VCaP (cell line): ENCODE measurements around the gene VPS13D.

ENCODE experiments used
- H3K27ac ChIP-seq: fragments of 450-650 bp; 2 replicates; pipeline ENCODE4 v1.5.1; 2017
- TF ChIP-seq, protein P1 (sequence below): fragments of 450-650 bp; conservative IDR thresholded peaks from 2 replicates; pipeline ENCODE4 v1.5.1; 2017; ENCODE audit warnings: mild to moderate bottlenecking, moderate library complexity

The VPS13D gene

DNA sequence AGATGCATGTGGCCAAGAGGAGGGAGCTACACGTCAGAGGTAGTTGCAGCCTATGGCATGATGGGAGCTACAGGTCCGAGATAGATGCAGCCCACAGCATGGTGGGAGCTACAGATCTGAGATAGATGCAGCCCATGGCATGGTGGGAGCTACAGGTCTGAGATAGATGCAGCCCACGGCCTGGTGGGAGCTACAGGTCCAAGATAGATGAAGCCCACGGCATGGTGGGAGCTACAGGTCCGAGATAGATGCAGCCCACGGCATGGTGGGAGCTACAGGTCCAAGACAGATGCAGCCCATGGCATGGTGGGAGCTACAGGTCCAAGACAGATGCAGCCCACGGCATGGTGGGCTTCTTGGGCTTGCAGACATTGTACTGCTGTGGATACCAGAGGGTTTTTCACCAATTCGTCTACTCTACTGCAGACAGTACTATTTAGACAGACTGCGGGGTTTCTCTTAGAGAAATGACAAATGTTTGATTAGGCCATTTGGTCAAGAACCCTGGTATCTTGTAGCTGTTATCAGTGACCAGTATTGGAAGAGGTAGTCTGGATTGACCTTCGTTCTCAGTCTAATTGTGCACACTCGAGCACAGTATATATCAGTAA lies 260.8 kb downstream of the VPS13D start:
- TF ChIP-seq, protein P1, sequence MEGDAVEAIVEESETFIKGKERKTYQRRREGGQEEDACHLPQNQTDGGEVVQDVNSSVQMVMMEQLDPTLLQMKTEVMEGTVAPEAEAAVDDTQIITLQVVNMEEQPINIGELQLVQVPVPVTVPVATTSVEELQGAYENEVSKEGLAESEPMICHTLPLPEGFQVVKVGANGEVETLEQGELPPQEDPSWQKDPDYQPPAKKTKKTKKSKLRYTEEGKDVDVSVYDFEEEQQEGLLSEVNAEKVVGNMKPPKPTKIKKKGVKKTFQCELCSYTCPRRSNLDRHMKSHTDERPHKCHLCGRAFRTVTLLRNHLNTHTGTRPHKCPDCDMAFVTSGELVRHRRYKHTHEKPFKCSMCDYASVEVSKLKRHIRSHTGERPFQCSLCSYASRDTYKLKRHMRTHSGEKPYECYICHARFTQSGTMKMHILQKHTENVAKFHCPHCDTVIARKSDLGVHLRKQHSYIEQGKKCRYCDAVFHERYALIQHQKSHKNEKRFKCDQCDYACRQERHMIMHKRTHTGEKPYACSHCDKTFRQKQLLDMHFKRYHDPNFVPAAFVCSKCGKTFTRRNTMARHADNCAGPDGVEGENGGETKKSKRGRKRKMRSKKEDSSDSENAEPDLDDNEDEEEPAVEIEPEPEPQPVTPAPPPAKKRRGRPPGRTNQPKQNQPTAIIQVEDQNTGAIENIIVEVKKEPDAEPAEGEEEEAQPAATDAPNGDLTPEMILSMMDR, result no peak

GRCh38 chr1:12491656-12492055 lies 261.8 kb downstream of the VPS13D start:
- TF ChIP-seq, protein P1, result no peak
- no peak overlapping the region; the same call in 1 of the 2 replicates for H3K27ac ChIP-seq

More for the DNA sequence above, 260.8 kb downstream of the VPS13D start:
- no peak overlapping the region for H3K27ac ChIP-seq

GRCh38 chr1:12495725-12496124 lies 265.9 kb downstream of the VPS13D start:
- peak overlapping the region; percentile 99 for H3K27ac ChIP-seq
- TF ChIP-seq, protein P1, result no peak

DNA sequence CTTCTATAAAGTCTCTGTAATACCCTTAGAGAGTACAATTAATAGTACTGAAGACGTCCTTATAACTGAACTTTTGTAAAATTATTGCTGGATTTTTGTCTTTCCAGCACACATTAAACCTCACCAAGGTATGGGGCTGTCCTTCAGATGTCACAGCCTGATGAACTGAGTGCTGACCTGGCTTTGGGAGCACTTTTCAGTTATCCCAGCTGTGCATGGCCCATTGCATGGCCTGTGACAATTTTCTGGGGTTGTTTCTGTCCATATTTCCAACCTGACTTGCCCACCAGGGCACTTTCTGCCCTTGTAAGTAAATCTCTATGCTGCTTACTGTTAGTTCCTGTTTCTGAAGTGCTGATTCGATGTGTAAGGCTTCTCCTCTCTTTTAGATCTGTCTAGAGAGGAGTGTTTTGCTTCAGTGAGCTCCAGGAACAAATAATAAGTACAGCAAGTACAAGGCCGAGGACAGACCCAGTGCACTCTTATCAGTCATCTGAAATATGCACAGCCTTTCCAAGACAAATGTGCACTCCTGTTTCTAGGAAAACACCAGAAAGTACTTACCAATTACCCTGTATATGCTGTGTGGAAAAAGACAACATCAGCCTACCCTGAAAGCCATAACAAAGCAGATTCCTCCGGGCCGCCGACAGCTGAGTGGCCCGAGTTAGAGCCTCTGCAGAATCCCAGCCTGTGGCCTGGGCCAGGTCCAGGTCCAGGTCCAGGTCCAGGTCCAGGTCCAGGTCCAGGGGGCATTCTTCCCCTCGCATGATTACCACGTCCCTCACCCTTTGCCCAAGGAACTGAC lies 266.5 kb downstream of the VPS13D start:
- peak overlapping the region; percentile 99 for H3K27ac ChIP-seq
- TF ChIP-seq, protein P1, result no peak

- TF ChIP-seq, protein P1, result no peak
- peak overlapping the region; percentile 99; the same call in 1 of the 2 replicates for H3K27ac ChIP-seq
Measured at GRCh38 chr1:12499539-12500240, 269.9 kb downstream of the VPS13D start.

- peak overlapping the region; percentile 32; the same call in 1 of the 2 replicates for H3K27ac ChIP-seq
- TF ChIP-seq, protein P1, result no peak
Measured at GRCh38 chr1:12501661-12502060, 271.8 kb downstream of the VPS13D start.
